ENCODE data around the gene SLC66A2.

Gene SLC66A2

GRCh38 chr18:79857082-79857671, 94.3 kb downstream of the SLC66A2 start:
- Histone ChIP-seq H3K4me2 (peak overlapping the region; percentile 8 to 95 (median 87); a peak in 18 of 22 replicates), H4K20me1 (0 out of 22 replicates have a peak, but pooled peaks cover 0 to 4% (median 0%) of the 10 kb centered on the region in 11 experiments), H3K9ac (peak overlapping the region in 1 of 11 experiments; percentile 45; a peak in 2 of 22 replicates), H3K4me1 (peaks cover 35 to 57% (median 49%) of the 10 kb centered on the region in 10 experiments), H3K9me3 (replicated peaks in 1 of 11) (peaks cover 12 to 18% (median 15%) of the 10 kb centered on the region in 11 experiments), H3K4me3 (no peak overlapping the region), H3K27ac (peak overlapping the region in 3 of 11 experiments; percentile 47 to 63 (median 50); a peak in 4 of 22 replicates), H3K27me3 (peaks cover 0 to 35% (median 0%) of the 10 kb centered on the region in 11 experiments; a peak in 6 of 22 replicates), H3K36me3 (no peaks in the 10 kb centered on the region)
- no peak; a peak in 1 of 22 replicates for TF ChIP-seq Cebpa-rat (IDR thresholded peaks at IDR 0.05)

GRCh38 chr18:79856119-79857007, 95.1 kb downstream of the SLC66A2 start:
- Histone ChIP-seq H3K4me2 (peak overlapping the region; percentile 81 to 95 (median 89)), H3K36me3 (no peaks in the 10 kb centered on the region), H3K9ac (peak overlapping the region; percentile 6 to 58 (median 35); a peak in 17 of 22 replicates), H3K9me3 (replicated peaks in 1 of 11) (peaks cover 4 to 9% (median 7%) of the 10 kb centered on the region in 11 experiments), H3K4me1 (peaks cover 35 to 57% (median 49%) of the 10 kb centered on the region in 10 experiments), H3K27ac (peak overlapping the region in 7 of 11 experiments; percentile 15 to 63 (median 46); a peak in 13 of 22 replicates), H3K27me3 (peaks cover 0 to 35% (median 0%) of the 10 kb centered on the region in 11 experiments; a peak in 6 of 22 replicates), H3K4me3 (peak overlapping the region in 9 of 10 experiments; percentile 1 to 37 (median 22); a peak in 6 of 20 replicates), H4K20me1 (0 out of 22 replicates have a peak, but pooled peaks cover 0 to 4% (median 0%) of the 10 kb centered on the region in 11 experiments)
- no peak for TF ChIP-seq Cebpa-rat (IDR thresholded peaks at IDR 0.05)

- Histone ChIP-seq H3K27ac (peak overlapping the region in 8 of 11 experiments; percentile 22 to 67 (median 58); a peak in 15 of 22 replicates), H3K4me3 (peak overlapping the region in 1 of 10 experiments; percentile 10; a peak in 2 of 20 replicates), H3K36me3 (no peaks in the 10 kb centered on the region), H4K20me1 (0 out of 22 replicates have a peak, but pooled peaks cover 0 to 4% (median 0%) of the 10 kb centered on the region in 11 experiments), H3K4me2 (peak overlapping the region; percentile 81 to 95 (median 89)), H3K9me3 (replicated peaks in 1 of 11) (0 out of 22 replicates have a peak, but pooled peaks cover 0 to 2% (median 0%) of the 10 kb centered on the region in 11 experiments), H3K27me3 (peaks cover 0 to 35% (median 0%) of the 10 kb centered on the region in 11 experiments; a peak in 6 of 22 replicates), H3K9ac (peak overlapping the region in 9 of 11 experiments; percentile 6 to 66 (median 52); a peak in 13 of 22 replicates), H3K4me1 (peaks cover 35 to 57% (median 49%) of the 10 kb centered on the region in 10 experiments)
- no peak for TF ChIP-seq Cebpa-rat (IDR thresholded peaks at IDR 0.05)
Measured at GRCh38 chr18:79855147-79855933, 96.1 kb downstream of the SLC66A2 start.

GRCh38 chr18:79853993-79854364, 97.5 kb downstream of the SLC66A2 start:
- Histone ChIP-seq H3K36me3 (no peaks in the 10 kb centered on the region), H3K4me1 (peaks cover 35 to 57% (median 49%) of the 10 kb centered on the region in 10 experiments), H3K9me3 (replicated peaks in 1 of 11) (no peaks in the 10 kb centered on the region), H3K4me3 (peak overlapping the region in 1 of 10 experiments; percentile 6; a peak in 3 of 20 replicates), H3K4me2 (peak overlapping the region; percentile 38 to 95 (median 87)), H4K20me1 (0 out of 22 replicates have a peak, but pooled peaks cover 0 to 4% (median 0%) of the 10 kb centered on the region in 11 experiments), H3K27me3 (peaks cover 0 to 35% (median 0%) of the 10 kb centered on the region in 11 experiments; a peak in 6 of 22 replicates), H3K9ac (peak overlapping the region in 6 of 11 experiments; percentile 1 to 56 (median 30); a peak in 5 of 22 replicates), H3K27ac (peak overlapping the region in 3 of 11 experiments; percentile 14 to 66 (median 28); a peak in 5 of 22 replicates)
- TF ChIP-seq Cebpa-rat (IDR thresholded peaks at IDR 0.05), result no peak

- Histone ChIP-seq H3K4me1 (peaks cover 35 to 57% (median 49%) of the 10 kb centered on the region in 10 experiments), H3K27me3 (peaks cover 0 to 35% (median 0%) of the 10 kb centered on the region in 11 experiments; a peak in 6 of 22 replicates), H3K9me3 (replicated peaks in 1 of 11) (no peaks in the 10 kb centered on the region), H4K20me1 (0 out of 22 replicates have a peak, but pooled peaks cover 0 to 4% (median 0%) of the 10 kb centered on the region in 11 experiments), H3K36me3 (no peaks in the 10 kb centered on the region), H3K4me2 (peak overlapping the region; percentile 38 to 95 (median 87)), H3K4me3 (peak overlapping the region in 1 of 10 experiments; percentile 6; a peak in 2 of 20 replicates), H3K9ac (peak overlapping the region in 6 of 11 experiments; percentile 1 to 56 (median 30); a peak in 8 of 22 replicates), H3K27ac (peak overlapping the region in 3 of 11 experiments; percentile 14 to 66 (median 28); a peak in 4 of 22 replicates)
- TF ChIP-seq Cebpa-rat (IDR thresholded peaks at IDR 0.05), result no peak
Measured at GRCh38 chr18:79853303-79853992, 98.0 kb downstream of the SLC66A2 start.

- Histone ChIP-seq H4K20me1 (0 out of 22 replicates have a peak, but pooled peaks cover 0 to 4% (median 0%) of the 10 kb centered on the region in 11 experiments), H3K27me3 (peaks cover 0 to 35% (median 0%) of the 10 kb centered on the region in 11 experiments; a peak in 6 of 22 replicates), H3K27ac (no peak overlapping the region; a peak in 1 of 22 replicates), H3K4me2 (peak overlapping the region in 10 of 11 experiments; percentile 38 to 95 (median 88); a peak in 19 of 22 replicates), H3K36me3 (no peaks in the 10 kb centered on the region), H3K9ac (0 out of 22 replicates have a peak overlapping the region, but pooled peaks of 1 of the 11 experiments have one; percentile 56), H3K4me1 (peaks cover 35 to 55% (median 49%) of the 10 kb centered on the region in 10 experiments), H3K4me3 (no peak overlapping the region), H3K9me3 (replicated peaks in 1 of 11) (no peaks in the 10 kb centered on the region)
- no peak for TF ChIP-seq Cebpa-rat (IDR thresholded peaks at IDR 0.05)
Measured at GRCh38 chr18:79852561-79853302, 98.7 kb downstream of the SLC66A2 start.

Data from BLaER1 treated with 17β-estradiol and CSF1 and Interleukin-3, amounts not matched to agents 10 nM and 100 nM (cell line).